HG03095 (cell line): Measurements from ENCODE around the gene FAM149A.

Source experiments
- ATAC-seq: cut with Tn5 transposase; IDR thresholded peaks from one replicate; pipeline ENCODE4 v1.9.1; 2021; ENCODE audit warnings: moderate library complexity; ENCODE audit not compliant: unreplicated experiment

Gene FAM149A

GRCh38 chr4:186151499-186151898 lies 47.0 kb downstream of the FAM149A start:
- ATAC-seq: peak; percentile 73

GRCh38 chr4:186158021-186158813 lies 53.7 kb downstream of the FAM149A start:
- ATAC-seq: peak; percentile 34

- ATAC-seq: no peak
Measured at GRCh38 chr4:186158966-186159365, 54.5 kb downstream of the FAM149A start.

GRCh38 chr4:186159613-186160012 lies 55.1 kb downstream of the FAM149A start:
- no peak for ATAC-seq

GRCh38 chr4:186161138-186161537 lies 56.6 kb downstream of the FAM149A start:
- peak; percentile 94 for ATAC-seq

- ATAC-seq: no peak
Measured at GRCh38 chr4:186166852-186167512, 62.5 kb downstream of the FAM149A start.

- no peak for ATAC-seq
Measured at GRCh38 chr4:186167605-186168004, 63.1 kb downstream of the FAM149A start.

- ATAC-seq: no peak
Measured at GRCh38 chr4:186168750-186169149, 64.2 kb downstream of the FAM149A start.

GRCh38 chr4:186169333-186169944 lies 64.9 kb downstream of the FAM149A start:
- no peak for ATAC-seq

GRCh38 chr4:186169945-186170802 lies 65.7 kb downstream of the FAM149A start:
- no peak for ATAC-seq

- ATAC-seq: no peak
Measured at GRCh38 chr4:186170966-186171365, 66.5 kb downstream of the FAM149A start.

GRCh38 chr4:186172546-186172945 lies 68.0 kb downstream of the FAM149A start:
- ATAC-seq: no peak

- ATAC-seq: no peak
Measured at GRCh38 chr4:186188107-186188506, 83.6 kb downstream of the FAM149A start.

- no peak for ATAC-seq
Measured at GRCh38 chr4:186189656-186190055, 85.2 kb downstream of the FAM149A start.

GRCh38 chr4:186190581-186191199 lies 86.2 kb downstream of the FAM149A start:
- ATAC-seq: peak; percentile 31

- peak; percentile 89 for ATAC-seq
Measured at GRCh38 chr4:186191200-186192065, 86.9 kb downstream of the FAM149A start, which contains the start of gene CYP4V2. Gene CYP4V2, plus strand, starts transcription at chr4:186191567. Its CDS starts 257 bp downstream, at chr4:186191824.

GRCh38 chr4:186192066-186192612 lies 87.6 kb downstream of the FAM149A start:
- ATAC-seq: no peak

- ATAC-seq: no peak
Measured at GRCh38 chr4:186193851-186194250, 89.3 kb downstream of the FAM149A start.

GRCh38 chr4:186196063-186196462 lies 91.6 kb downstream of the FAM149A start:
- no peak for ATAC-seq
